ENCODE data around the gene GPRC5B.

The GPRC5B gene

GRCh38 chr16:19872179-19872863 lies 12.3 kb downstream of the GPRC5B start:
- no peak for DNase-seq (ENCODE audit: low read depth)

DNA sequence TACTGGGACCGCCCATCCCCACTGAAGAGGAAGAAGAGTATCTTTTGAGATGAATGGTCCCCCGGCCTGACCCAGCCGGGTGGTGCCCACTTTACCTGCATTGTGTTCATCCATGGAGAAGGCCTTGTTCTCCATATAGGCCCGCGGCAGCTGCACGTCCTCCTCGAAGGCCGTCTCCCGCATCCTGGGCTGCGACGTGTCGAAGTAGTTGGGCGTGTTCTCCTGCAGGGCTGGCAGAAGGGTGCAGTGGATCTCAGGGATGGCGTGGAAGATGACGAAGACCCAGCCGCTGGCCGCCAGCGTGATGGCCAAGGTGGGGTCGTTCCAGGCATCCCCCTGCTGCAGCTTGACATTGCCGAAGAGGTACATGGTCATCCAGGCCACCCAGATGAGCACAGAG lies 12.9 kb downstream of the GPRC5B start:
- no peak for DNase-seq (ENCODE audit: low read depth)

DNA sequence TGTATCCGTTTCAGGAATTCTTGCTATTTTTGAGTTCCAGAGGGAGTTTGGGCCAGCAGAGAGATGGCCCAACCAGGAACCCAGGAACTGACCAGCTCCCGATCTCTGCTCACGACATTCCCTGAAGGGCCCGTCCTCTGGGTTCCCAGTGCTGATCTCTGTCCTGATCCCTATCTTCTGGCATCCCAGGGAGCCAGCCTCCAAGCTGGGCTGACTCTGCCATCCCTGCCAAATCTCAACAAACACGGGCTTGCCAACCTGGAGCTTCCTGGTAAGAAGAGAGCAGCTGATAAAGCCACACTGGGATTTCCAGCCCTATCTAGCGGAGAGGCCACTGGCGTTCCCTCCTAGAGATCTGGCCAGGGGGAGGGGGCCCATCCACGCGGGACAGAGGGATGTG lies 16.2 kb downstream of the GPRC5B start:
- no peak for DNase-seq (ENCODE audit: low read depth)

DNA sequence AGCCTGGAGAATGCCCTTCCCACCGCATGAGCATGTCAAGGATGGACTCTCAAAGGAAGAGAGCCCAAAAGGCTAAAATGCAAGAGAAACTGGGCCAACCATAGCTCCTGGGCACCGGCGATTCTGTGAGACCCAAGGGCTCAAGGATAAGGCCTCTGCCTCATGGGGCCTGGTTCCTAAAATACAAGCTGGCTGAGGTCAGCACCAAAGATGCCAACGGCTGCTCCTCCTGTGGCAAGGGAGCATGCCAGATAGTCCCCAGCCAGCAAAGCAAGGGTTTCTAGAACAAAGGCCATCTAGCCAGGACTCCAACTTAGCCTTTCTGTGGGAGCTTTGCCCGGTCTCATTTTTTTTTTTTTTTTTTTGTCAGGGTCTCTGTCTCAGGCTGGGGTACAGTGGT lies 20.1 kb downstream of the GPRC5B start:
- no peak for DNase-seq (ENCODE audit: low read depth)

DNA sequence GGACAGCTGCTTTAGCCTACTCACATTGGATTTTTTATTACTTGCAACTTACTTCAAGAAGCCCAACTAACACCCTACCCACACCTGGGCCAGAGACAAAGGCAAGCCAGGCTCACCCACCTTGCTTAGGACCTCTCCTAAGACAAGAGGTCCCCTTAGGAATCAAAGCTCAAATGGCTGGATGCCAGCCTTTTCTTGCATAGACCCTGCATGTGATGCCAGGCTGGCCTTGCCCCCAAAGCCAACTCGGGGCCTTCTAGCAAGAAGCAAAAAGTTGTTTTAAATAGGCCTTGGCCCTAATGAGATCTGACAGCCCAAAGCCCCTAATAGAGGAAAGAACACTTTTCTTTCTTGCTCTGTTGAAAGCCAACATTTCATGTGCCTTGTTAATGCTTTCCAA lies 20.7 kb downstream of the GPRC5B start:
- no peak for DNase-seq (ENCODE audit: low read depth)

- DNase-seq (ENCODE audit: low read depth): no peak
Observed at GRCh38 chr16:19861811-19862327, 22.8 kb downstream of the GPRC5B start.

DNA sequence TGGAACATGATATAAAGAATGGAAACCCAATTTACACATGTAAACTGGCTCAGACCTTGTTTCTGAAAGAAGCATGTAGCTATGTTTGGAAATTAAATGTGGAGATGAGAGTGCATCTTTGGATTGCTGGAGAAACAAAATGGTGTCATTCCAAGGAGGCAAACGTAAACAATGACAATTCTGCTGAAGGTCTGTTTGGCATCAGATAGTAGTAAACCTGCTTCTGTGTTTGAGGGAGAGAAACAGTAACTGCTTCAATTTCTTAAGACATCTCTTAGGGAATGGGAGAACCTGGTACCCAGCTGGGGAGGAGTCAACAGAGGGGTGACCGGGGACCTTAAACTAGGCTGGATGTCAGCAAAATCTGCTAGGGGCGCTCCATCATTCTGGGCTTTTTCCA lies 23.5 kb downstream of the GPRC5B start:
- DNase-seq (ENCODE audit: low read depth): no peak

- no peak for DNase-seq (ENCODE audit: low read depth)
Observed at GRCh38 chr16:19860166-19861041, 24.2 kb downstream of the GPRC5B start.

GRCh38 chr16:19859603-19860002 lies 25.0 kb downstream of the GPRC5B start:
- no peak for DNase-seq (ENCODE audit: low read depth)

GRCh38 chr16:19859166-19859565 lies 25.5 kb downstream of the GPRC5B start:
- DNase-seq (ENCODE audit: low read depth): no peak

DNA sequence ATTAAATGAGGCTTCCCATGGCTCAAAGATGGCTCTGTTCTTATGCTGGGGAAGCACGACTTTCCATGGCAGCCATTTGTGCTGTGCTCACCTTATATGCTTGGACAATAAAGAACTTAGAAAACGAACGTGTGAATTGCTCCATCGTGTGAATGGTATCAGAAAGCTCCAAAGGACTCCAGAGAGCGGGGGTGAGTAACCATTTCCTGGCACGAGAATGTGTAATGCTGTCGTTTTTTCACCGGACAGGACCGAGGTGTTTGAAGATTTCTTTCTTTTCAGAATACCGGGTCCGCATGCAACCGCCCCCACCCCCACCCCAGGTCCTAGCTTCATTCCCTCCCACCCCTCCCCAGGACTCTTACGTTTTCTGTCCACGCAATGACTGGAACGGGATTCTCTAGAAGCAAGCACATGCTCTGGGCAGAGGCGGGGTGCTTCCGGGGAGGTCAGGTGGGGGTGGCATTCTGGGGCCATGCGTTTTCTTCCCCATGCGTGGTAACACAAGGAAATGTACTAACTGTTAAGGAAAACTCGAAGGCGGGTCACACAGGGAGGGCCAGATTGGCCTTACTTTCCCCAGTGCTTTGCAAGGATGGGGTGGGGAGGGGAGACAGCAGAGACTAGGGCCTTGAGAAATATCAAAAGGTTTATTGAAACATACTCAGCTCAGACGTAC lies 26.2 kb downstream of the GPRC5B start:
- DNase-seq (ENCODE audit: low read depth): no peak

GRCh38 chr16:19857593-19858339 lies 26.9 kb downstream of the GPRC5B start:
- DNase-seq (ENCODE audit: low read depth): no peak

DNA sequence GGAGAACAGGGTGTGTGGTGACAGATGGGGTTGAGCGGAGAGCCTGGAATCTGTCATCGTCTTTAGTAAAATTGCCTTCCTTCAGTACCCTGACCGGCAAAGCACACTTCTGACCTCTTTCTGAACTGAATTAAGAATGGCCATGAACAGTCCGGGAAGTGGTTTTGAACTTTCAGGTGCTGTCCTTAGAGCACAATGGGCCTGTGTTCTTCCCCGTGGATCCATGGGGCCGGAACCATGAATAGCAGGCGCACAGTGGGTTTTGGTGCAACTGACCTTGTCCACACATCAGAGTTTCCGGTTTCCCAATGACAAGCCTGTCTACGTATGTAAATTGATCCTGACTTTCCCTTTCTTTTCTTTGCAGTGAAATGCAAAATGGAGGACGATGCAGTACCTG lies 28.5 kb downstream of the GPRC5B start:
- no peak for DNase-seq (ENCODE audit: low read depth)

DNA sequence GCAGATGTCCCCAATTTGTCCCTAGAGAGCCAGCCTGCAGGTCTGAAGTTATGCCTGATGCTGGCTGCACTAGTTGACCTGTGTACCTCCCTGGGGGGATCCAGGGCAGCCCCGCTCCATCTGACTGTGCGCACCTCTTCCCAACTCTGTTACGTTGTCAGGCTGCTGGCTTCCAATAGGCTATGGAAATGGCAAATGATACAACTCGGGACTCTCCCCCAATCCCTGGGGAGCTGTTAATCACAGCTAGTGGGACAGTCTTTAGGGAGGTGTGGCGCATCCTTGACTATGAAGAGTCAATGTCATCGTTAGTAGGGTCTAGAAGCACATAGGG lies 30.1 kb downstream of the GPRC5B start:
- no peak for DNase-seq (ENCODE audit: low read depth)

DNA sequence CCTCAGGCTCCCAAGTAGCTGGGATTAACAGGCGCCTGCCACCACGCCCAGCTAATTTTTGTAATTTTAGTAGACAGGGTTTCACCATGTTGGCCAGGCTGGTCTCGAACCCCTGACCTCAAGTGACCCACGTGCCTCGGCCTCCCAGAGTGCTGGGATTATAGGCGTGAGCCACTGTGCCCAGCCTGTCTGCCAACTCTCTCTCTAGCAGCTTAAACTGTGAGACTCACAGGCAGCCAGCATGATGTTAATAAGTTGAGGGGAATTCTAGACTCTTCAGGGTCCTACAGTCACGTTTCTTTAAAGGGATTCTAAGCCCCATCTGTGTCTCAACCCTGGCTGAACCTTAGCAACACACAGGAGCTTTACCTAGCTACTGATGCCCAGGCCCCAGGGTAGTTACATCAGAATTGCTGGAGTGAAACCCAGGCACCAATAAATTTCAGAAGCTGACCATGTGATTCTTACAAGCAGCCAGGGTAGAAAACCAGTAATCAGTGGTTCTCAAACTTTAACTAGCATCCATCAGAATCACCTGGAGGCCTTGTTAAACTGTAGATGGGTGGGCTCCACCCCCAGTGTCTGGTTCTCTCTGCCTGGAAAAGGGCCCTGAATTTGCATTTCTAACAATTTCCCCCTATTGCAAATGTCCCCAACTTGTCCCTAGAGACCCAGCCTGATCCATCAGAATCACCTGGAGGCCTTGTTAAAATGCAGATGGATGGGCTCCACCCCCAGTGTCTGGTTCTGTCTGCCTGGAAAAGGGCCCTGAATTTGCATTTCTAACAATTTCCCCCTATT lies 30.7 kb downstream of the GPRC5B start:
- DNase-seq (ENCODE audit: low read depth): no peak

GRCh38 chr16:19853132-19853741 lies 31.4 kb downstream of the GPRC5B start:
- DNase-seq (ENCODE audit: low read depth): no peak

GRCh38 chr16:19851476-19851875 lies 33.2 kb downstream of the GPRC5B start:
- no peak for DNase-seq (ENCODE audit: low read depth)

DNA sequence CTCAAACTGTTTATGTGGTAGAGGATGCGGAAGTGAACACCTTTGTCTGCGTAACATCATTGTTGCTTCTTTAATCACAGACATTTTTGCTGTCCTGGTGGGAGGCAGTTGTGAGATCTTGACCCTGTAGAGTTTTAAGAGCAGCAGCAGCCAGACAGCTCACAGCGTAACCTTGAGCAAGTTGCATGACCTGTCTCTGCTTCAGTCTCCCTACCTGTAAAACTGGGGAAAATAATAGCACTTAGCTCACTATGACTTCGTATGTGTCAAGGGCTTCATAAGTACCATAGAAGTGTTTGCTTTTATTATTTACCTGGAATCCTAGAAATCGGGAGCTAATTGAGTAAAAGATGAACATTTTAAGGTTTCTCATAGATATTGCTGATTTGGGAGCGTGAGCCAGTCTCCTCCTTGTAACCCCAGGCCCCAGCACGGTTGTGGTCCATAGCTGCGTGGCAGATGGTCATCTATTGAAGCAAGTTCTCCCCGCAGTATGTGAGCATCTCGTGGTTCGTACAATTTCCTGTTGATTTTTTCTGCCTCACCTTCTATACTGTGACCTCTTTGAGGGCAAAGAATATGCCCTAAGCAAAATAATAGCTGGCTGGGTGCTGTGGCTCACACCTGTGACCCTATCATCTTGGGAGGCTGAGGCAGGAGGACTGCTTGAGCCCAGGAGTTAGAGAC lies 34.4 kb downstream of the GPRC5B start:
- DNase-seq (ENCODE audit: low read depth): no peak

GRCh38 chr16:19848756-19849155 lies 35.9 kb downstream of the GPRC5B start:
- no peak for DNase-seq (ENCODE audit: low read depth)

GRCh38 chr16:19846436-19846835 lies 38.2 kb downstream of the GPRC5B start:
- no peak for DNase-seq (ENCODE audit: low read depth)
